IMR-90 (cell line): ENCODE measurements around the gene SIDT1.

Experiments
- CEBPB ChIP-seq: IDR thresholded peaks from 2 replicates; pipeline ENCODE4 v1.6.1; 2012; ENCODE audit warnings: low read depth, low read length, improper control_type of control experiment
- CTCF ChIP-seq: conservative IDR thresholded peaks from 2 replicates; pipeline ENCODE4 v1.5.1; 2012; ENCODE audit warnings: mild to moderate bottlenecking, low read depth, low read length, improper control_type of control experiment
- MAFK ChIP-seq: IDR thresholded peaks from 2 replicates; pipeline ENCODE4 v1.6.1; 2012; ENCODE audit warnings: low read depth, low read length, improper control_type of control experiment
- POLR2A ChIP-seq: IDR thresholded peaks from 2 replicates; pipeline ENCODE4 v1.6.1; 2012; ENCODE audit warnings: mild to moderate bottlenecking, low read depth, low read length

- TF ChIP-seq CTCF (no peak), POLR2A (no peak), MAFK (no peak), CEBPB (no peak)
Observed at GRCh38 chr3:113654310-113654709, 122.0 kb downstream of the SIDT1 start.
